ENCODE results near the gene PPFIBP2.

GRCh38 chr11:7555052-7555699 lies 41.4 kb downstream of the PPFIBP2 start:
- TF ChIP-seq, protein P1, sequence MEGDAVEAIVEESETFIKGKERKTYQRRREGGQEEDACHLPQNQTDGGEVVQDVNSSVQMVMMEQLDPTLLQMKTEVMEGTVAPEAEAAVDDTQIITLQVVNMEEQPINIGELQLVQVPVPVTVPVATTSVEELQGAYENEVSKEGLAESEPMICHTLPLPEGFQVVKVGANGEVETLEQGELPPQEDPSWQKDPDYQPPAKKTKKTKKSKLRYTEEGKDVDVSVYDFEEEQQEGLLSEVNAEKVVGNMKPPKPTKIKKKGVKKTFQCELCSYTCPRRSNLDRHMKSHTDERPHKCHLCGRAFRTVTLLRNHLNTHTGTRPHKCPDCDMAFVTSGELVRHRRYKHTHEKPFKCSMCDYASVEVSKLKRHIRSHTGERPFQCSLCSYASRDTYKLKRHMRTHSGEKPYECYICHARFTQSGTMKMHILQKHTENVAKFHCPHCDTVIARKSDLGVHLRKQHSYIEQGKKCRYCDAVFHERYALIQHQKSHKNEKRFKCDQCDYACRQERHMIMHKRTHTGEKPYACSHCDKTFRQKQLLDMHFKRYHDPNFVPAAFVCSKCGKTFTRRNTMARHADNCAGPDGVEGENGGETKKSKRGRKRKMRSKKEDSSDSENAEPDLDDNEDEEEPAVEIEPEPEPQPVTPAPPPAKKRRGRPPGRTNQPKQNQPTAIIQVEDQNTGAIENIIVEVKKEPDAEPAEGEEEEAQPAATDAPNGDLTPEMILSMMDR (IDR thresholded peaks at IDR 0.05) = no peak
- TF ChIP-seq EP300 (IDR thresholded peaks at IDR 0.05) = no peak
